ENCODE data around the gene NUDT7.

Gene NUDT7

DNA sequence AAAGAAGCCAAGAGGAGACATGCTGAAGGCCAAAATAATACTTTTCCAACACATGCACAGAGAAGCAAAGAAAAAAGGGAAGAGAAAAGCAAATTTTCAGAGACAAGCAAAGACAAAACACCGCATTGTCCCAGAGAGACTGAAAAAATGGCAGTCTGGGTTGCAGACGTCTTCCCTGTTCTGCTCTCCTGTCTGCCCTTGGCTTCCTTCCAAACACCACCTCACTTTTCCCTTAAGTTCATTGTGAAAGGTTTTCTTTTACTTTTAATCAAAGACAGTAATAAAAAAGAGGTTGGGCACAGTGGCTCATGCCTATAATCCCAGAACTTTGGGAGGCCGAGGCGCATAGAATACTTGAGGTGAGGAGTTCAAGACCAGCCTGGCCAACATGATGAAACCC is 44.9 kb downstream of the NUDT7 start:
- no peaks in the 10 kb centered on the region for H3K4me1 Mint-ChIP-seq (ENCODE audit: low read depth in 2 of 2)
- H3K36me3 Mint-ChIP-seq (ENCODE audit: insufficient read depth), result no peaks in the 10 kb centered on the region
- no peak for DNase-seq
- no peak for ATAC-seq (replicated peaks)
- peaks cover 8 to 32% of the 10 kb centered on the region in 2 donors for H3K27me3 Mint-ChIP-seq
- no peaks in the 10 kb centered on the region for H3K9me3 Mint-ChIP-seq
- no peak overlapping the region for H3K27ac Mint-ChIP-seq
- H3K4me3 Mint-ChIP-seq, result no peak overlapping the region

DNA sequence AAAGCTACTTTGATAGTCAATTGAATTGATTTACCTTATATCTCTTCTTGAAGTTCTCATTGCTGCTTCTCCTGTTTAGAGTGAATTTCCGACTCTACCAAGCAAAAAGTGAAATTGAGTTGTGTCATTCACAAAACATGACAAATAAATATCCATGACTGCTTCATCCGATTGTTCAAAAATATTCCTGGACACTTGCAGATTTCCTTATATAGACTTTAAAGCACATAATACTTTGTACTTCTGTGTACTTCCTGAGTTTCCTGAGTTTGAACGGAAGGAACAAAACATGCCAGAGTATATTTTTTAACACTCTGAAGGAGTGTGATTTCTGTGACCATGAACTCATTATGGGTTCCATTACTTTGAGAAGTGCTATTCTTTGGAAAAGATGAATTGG is 45.5 kb downstream of the NUDT7 start:
- H3K27ac Mint-ChIP-seq, result no peak overlapping the region
- no peaks in the 10 kb centered on the region for H3K4me1 Mint-ChIP-seq (ENCODE audit: low read depth in 2 of 2)
- H3K27me3 Mint-ChIP-seq, result peaks cover 8 to 29% of the 10 kb centered on the region in 2 donors
- H3K9me3 Mint-ChIP-seq, result no peaks in the 10 kb centered on the region
- ATAC-seq (replicated peaks), result no peak
- DNase-seq, result no peak
- no peaks in the 10 kb centered on the region for H3K36me3 Mint-ChIP-seq (ENCODE audit: insufficient read depth)
- no peak overlapping the region for H3K4me3 Mint-ChIP-seq

DNA sequence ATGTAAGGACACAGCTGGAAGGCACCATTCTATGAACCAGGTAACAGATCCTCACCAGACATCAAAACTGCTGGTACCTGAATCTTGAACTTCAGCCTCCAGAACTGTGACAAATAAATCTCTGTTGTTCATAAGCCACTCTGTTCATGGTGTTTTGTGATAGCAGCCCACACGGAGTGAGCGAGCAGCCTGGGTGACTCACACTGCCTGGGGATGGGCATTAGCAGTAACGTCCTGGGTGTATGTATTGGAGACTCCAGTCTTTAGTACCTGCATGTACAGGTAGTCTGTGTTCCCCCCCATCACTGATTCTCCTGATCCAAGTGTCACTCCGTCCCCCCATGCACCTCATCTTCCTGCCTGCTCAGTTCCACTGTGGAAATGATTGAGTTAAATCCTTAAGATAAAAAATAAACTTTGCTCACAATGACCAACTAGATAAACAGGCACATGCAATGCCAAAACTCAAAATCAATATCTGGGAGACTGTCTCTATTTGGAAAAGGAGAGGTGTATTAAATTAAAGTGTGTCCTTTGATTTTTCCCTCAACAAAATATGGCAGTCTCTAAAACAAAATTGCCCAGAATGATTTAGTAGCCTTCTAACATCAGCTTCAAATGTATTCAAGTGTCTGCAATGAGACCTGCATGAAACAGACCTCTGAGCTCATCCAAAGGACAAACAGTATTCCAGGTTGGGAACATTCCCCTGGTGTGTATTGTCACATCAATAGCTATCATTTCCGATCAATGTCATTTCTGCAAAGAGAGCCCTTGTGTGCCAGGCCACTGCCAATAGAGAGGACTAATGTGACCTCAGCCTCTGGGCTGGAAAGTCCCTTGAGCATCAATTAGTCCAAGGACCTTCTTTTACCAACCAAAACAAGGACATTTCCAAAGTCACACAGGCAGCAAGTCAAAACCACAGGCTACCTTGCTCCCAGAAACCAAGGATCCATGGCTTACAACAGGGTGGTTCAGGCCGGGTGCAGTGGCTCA is 53.9 kb downstream of the NUDT7 start:
- DNase-seq, result no peak
- Mint-ChIP-seq H3K27ac (no peak overlapping the region), H3K9me3 (no peaks in the 10 kb centered on the region), H3K27me3 (peaks cover 18 to 55% of the 10 kb centered on the region in 2 donors), H3K4me1 (ENCODE audit: low read depth in 2 of 2) (no peaks in the 10 kb centered on the region), H3K36me3 (ENCODE audit: insufficient read depth) (no peaks in the 10 kb centered on the region), H3K4me3 (no peak overlapping the region)
- ATAC-seq (replicated peaks), result no peak

DNA sequence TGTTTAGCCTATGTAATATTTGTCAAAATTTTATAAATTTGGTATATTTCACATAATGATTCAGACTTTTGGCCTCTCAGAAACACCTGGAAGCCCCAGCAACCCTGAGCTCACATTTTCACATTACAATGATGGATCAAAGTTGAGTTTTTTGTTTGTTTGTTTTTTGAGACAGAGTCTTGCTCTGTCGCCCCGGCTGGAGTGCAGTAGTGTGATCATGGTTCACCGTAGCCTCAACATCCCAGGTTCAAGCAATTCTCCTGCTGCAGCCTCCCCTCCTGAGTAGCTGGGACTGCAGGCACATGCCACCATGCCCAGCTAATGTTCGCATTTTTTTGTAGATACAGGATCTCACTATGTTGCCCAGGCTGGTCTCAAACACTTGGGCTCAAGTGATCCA is 55.4 kb downstream of the NUDT7 start:
- DNase-seq (no peak), ATAC-seq (replicated peaks) (no peak)
- H3K4me1 Mint-ChIP-seq (ENCODE audit: low read depth in 2 of 2), result no peaks in the 10 kb centered on the region
- H3K9me3 Mint-ChIP-seq, result no peaks in the 10 kb centered on the region
- H3K4me3 Mint-ChIP-seq, result no peak overlapping the region
- no peaks in the 10 kb centered on the region for H3K36me3 Mint-ChIP-seq (ENCODE audit: insufficient read depth)
- H3K27me3 Mint-ChIP-seq, result peaks cover 18 to 55% of the 10 kb centered on the region in 2 donors
- H3K27ac Mint-ChIP-seq, result no peak overlapping the region

DNA sequence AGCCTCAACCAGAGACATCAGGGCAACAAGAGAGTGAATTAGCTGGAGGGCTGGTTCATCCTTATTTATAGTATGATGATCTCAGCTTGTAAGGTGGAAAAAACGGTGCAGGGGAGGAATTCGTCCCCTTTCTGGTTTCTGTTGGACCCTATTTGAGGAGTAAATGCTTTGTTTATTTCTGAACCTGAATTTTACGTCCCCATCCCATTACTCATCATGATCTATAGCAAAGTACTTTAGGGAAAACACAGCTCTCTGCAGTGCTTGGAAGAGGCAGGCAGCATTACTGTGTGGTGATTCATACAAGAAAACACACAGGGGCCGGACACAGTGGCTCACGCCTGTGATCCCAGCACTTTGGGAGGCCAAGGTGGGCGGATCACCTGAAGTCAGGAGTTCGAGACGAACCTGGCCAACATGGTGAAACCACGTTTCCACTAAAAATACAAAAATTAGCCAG is 58.1 kb downstream of the NUDT7 start:
- no peak for ATAC-seq (replicated peaks)
- no peaks in the 10 kb centered on the region for H3K9me3 Mint-ChIP-seq
- no peak overlapping the region for H3K27ac Mint-ChIP-seq
- no peaks in the 10 kb centered on the region for H3K36me3 Mint-ChIP-seq (ENCODE audit: insufficient read depth)
- DNase-seq, result no peak
- no peak overlapping the region for H3K4me3 Mint-ChIP-seq
- no peaks in the 10 kb centered on the region for H3K4me1 Mint-ChIP-seq (ENCODE audit: low read depth in 2 of 2)
- H3K27me3 Mint-ChIP-seq, result peaks cover 12 to 41% of the 10 kb centered on the region in 2 donors

DNA sequence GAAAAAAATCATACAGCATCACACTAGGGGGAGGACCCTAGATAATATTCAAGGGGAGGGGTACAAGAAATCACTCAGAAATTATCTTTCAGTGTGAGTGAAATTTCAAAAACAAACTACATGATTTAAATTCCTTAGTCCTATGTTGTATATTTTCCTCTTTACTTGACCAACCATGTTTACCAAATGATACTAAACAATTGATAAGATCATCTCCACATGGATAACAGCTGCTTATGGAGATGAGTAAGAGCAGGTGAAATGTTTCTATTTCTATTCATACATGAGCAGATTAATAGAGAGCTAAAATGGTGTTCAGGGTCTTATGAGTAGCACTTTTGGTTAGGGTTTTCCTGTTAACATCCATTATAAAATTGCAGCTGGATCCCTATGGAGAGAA is 58.8 kb downstream of the NUDT7 start:
- H3K4me1 Mint-ChIP-seq (ENCODE audit: low read depth in 2 of 2), result no peaks in the 10 kb centered on the region
- no peaks in the 10 kb centered on the region for H3K36me3 Mint-ChIP-seq (ENCODE audit: insufficient read depth)
- H3K9me3 Mint-ChIP-seq, result no peaks in the 10 kb centered on the region
- H3K27ac Mint-ChIP-seq, result no peak overlapping the region
- DNase-seq (no peak), ATAC-seq (replicated peaks) (no peak)
- H3K27me3 Mint-ChIP-seq, result peaks cover 11 to 39% of the 10 kb centered on the region in 2 donors
- no peak overlapping the region for H3K4me3 Mint-ChIP-seq

DNA sequence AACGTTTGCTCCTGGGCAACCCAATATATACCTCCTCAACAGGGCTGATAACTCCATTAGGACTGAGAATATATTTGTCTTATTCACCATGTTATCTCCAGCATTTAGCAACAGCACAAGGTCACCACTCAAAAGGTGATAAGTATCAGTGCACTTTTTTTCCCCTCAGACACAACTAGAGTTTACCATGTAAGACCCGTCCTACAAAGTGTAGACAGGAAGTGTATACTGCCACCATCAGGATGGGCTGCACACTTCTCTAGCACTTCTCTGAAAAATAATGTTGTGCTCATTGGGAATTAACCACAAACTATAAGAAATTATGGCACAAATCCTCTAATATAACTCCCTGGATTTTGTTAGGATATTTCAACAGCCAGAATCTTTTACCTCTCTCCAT is 60.4 kb downstream of the NUDT7 start:
- Mint-ChIP-seq H3K36me3 (ENCODE audit: insufficient read depth) (no peaks in the 10 kb centered on the region), H3K27ac (no peak overlapping the region), H3K27me3 (peaks cover 23 to 48% of the 10 kb centered on the region in 2 donors), H3K4me3 (no peak overlapping the region), H3K4me1 (ENCODE audit: low read depth in 2 of 2) (no peaks in the 10 kb centered on the region), H3K9me3 (no peaks in the 10 kb centered on the region)
- DNase-seq, result no peak
- ATAC-seq (replicated peaks), result no peak

DNA sequence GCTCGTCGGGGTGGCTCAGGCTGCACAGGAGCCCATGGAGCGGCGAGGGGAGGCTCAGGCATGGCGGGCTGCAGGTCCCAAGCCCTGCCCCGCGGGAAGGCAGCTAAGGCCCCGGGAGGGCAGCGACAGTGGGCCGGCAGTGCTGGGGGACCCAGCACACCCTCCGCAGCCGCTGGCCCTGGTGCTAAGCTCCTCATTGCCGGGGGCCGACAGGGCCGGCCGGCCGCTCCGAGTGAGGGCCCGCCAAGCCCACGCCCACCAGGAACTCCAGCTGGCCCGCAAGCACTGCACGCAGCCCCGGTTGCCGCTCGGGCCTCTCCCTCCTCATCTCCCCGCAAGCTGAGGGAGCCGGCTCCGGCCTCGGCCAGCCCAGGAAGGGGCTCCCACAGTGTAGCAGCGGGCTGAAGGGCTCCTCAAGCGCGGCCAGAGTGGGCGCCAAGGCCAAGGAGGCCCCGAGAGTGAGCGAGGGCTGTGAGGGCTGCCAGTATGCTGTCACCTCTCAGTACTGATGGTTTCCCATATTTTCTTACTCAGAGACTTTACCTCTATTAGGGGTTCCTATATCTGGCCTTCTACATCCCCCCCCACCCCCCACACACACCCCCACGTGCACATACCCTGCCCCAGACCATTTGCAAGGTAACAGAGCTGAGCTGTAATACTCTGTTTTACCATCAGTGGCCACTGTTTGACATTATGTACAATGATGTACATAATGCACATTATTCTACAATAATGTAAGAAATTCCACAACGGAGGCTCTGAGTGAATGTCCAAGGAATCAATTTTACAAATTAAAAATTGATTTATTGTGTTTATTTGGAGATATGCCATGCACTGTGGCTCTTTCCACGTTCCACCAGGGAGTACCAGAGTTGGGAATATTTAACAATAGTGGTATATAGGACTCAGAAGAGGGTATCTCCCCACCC is 62.4 kb downstream of the NUDT7 start:
- Mint-ChIP-seq H3K27ac (no peak overlapping the region), H3K4me1 (ENCODE audit: low read depth in 2 of 2) (peaks cover 6 to 8% of the 10 kb centered on the region in 2 donors), H3K4me3 (no peak overlapping the region), H3K9me3 (no peaks in the 10 kb centered on the region), H3K27me3 (peaks cover 28 to 53% of the 10 kb centered on the region in 2 donors), H3K36me3 (ENCODE audit: insufficient read depth) (no peaks in the 10 kb centered on the region)
- ATAC-seq (replicated peaks) (no peak), DNase-seq (no peak)

DNA sequence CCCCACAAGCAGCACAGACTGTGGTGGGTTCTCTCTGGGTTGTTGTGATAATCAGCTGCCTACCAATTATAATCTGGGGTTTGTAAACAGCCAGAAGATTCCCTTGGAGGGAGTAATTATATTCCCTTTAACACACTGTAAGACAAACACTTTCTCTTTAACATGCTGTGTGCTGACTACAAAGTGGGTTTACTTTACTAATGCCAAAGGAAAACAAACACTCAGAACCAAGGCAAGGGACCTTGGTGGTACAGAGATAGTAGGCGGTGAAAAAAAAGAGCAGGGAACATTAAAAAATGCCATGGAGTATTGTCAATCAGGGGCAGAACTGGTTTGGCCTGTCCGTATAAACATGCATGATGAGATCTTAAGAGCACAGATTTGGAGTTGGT is 63.1 kb downstream of the NUDT7 start:
- Mint-ChIP-seq H3K9me3 (no peaks in the 10 kb centered on the region), H3K4me3 (no peak overlapping the region), H3K36me3 (ENCODE audit: insufficient read depth) (no peaks in the 10 kb centered on the region), H3K4me1 (ENCODE audit: low read depth in 2 of 2) (peaks cover 8% of the 10 kb centered on the region in 2 donors), H3K27me3 (peaks cover 35 to 53% of the 10 kb centered on the region in 2 donors), H3K27ac (no peak overlapping the region)
- ATAC-seq (replicated peaks) (no peak), DNase-seq (no peak)

DNA sequence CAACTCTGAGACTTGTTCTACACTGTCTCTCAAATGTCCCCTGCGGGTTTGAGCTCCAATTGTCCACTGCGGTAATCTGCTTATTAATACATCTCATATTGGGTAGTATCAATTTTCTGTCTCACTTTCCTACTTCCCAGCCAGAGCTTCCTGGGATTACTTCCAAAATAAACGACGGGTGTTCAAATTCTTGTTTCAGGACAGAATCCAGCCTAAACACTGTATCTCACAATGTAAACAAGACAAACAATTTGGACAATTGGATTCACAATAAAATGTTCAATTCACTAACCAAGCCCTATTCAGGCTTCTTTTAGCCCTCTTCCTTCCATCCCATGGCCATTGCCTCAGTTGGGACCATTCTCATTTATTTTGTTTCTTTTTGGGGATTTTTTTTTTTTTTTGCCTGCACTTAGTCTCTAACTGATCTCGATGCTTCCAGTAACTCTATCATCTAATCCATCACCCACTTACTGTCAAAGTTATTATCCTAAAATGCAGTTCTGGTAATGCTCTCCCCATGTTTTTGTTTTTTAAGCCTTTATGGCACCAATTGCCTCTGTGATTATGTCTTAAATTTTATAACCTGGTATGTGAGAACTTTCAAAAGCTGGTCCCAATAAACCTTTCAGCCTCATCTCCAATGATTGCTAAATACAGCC is 64.0 kb downstream of the NUDT7 start:
- peaks cover 45 to 57% of the 10 kb centered on the region in 2 donors for H3K27me3 Mint-ChIP-seq
- no peaks in the 10 kb centered on the region for H3K36me3 Mint-ChIP-seq (ENCODE audit: insufficient read depth)
- H3K4me3 Mint-ChIP-seq, result no peak overlapping the region
- H3K4me1 Mint-ChIP-seq (ENCODE audit: low read depth in 2 of 2), result peaks cover 8% of the 10 kb centered on the region in 2 donors
- DNase-seq (no peak), ATAC-seq (replicated peaks) (no peak)
- H3K9me3 Mint-ChIP-seq, result no peaks in the 10 kb centered on the region
- no peak overlapping the region for H3K27ac Mint-ChIP-seq

DNA sequence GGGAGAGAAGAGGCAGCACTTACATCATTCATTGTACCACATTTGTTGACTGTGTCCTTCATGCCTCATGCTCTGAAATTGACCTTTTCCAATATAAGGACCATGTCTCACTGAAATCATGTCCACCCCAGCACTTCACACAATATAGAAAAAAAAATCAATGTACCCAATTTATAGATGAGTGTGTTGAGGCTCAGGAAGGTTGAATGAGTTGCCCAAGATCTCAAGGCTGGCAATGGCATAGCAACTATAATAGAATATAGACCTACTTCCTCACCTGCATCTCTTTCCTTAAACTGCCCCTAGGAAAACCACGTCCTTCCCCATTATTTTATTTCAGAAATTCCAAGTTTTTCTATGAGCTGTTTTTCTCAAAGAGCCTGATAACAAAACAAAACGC is 65.1 kb downstream of the NUDT7 start:
- Mint-ChIP-seq H3K4me1 (ENCODE audit: low read depth in 2 of 2) (peaks cover 8% of the 10 kb centered on the region in 2 donors), H3K36me3 (ENCODE audit: insufficient read depth) (no peaks in the 10 kb centered on the region), H3K4me3 (peak overlapping the region in 1 of 2 donors; percentile 20), H3K27me3 (peaks cover 56 to 68% of the 10 kb centered on the region in 2 donors), H3K27ac (no peak overlapping the region), H3K9me3 (no peaks in the 10 kb centered on the region)
- DNase-seq (no peak), ATAC-seq (replicated peaks) (no peak)

DNA sequence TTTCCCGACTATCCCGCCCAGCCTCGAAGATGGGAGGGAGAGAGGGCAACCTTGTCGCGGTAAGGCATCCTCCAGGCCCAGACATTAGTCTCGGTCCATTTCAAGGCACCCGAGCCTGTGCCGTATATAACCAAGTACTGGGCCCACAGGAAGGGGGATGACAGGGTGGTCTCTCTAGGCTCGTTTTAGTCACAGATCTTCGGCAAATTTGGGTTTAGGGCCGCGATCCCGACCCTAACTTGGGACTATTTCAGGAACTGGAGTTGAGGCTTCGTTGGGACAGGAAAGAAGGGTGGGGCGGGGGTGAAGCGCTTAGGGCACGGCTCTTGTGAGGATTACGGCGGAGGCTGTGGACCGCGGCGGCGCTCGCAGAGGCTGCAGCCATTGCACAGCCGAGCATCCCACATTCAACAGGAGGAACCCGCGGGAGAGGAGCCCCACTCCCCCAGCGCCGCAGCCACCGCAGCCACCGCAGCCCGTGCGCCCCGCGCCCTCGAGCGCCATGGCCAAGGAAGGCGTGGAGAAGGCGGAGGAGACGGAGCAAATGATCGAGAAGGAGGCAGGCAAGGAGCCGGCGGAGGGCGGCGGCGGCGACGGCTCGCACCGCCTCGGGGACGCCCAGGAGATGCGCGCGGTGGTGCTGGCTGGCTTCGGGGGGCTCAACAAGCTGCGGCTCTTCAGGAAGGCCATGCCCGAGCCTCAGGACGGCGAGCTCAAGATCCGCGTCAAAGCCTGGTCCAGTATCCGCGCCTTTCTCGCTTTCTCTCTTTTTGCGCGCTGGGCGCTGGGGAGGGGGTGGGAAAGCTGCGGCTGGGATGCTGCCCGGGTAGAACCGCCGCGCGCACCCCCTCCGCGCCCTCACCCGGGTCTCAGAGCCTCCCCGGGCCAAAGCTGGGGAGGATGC is 66.1 kb downstream of the NUDT7 start, which contains the start of gene VAT1L:
Gene VAT1L, plus strand, starts transcription at position 384 of the 904 bp plus-strand sequence. Its CDS starts 119 bp downstream, at position 503.
- H3K9me3 Mint-ChIP-seq, result no peaks in the 10 kb centered on the region
- H3K27ac Mint-ChIP-seq, result no peak within 1 kb of the TSS
- no peak for DNase-seq
- H3K4me1 Mint-ChIP-seq (ENCODE audit: low read depth in 2 of 2), result peaks cover 8% of the 10 kb centered on the region in 2 donors
- H3K27me3 Mint-ChIP-seq, result peaks cover 56 to 72% of the 10 kb centered on the region in 2 donors
- H3K36me3 Mint-ChIP-seq (ENCODE audit: insufficient read depth), result no peaks in the 10 kb centered on the region
- peak within 1 kb of the TSS; percentile 67 to 83 for H3K4me3 Mint-ChIP-seq
- ATAC-seq (replicated peaks), result no peak

All from effector memory CD8-positive, alpha-beta T cell (primary cell).